Urinary bladder (tissue), 4 donors: ENCODE results near the gene SCFD2. TPM values are rescaled to one million over a fixed set of nuclear protein-coding genes. Genes with fewer than 3 reads are reported as not detected.
"Not testable (repeated sequence)": the region's sequence is repeated elsewhere in the genome, so short reads cannot be mapped to it uniquely, and the experiment has no call there.

Experiments used
- DNase-seq: peaks from one replicate; pipeline ENCODE4 v3.0.0-alpha.2; 2015; ENCODE audit errors: extremely low spot score
- H3K27ac ChIP-seq: one replicate; pipeline ENCODE4 v1.5.1; 2013; ENCODE audit warnings: low read depth, mild to moderate bottlenecking, moderate library complexity
- H3K36me3 ChIP-seq: one replicate; pipeline ENCODE4 v1.6.1; 2013; ENCODE audit warnings: mild to moderate bottlenecking, moderate library complexity; ENCODE audit not compliant: insufficient read depth
- H3K4me1 ChIP-seq: one replicate; pipeline ENCODE4 v1.6.1; 2013; ENCODE audit warnings: mild to moderate bottlenecking, moderate library complexity; ENCODE audit not compliant: insufficient read depth
- H3K4me3 ChIP-seq: one replicate; pipeline ENCODE4 v1.5.1; 2013; ENCODE audit warnings: low read depth, low read length
- WGBS: extraction: QIAGEN DNeasy Blood & Tissue Kit; methylation state at CpG from one replicate; pipeline ENCODE4 v1.1.7; 2013; 5-methylcytosine and 5-hydroxymethylcytosine counted together
- polyA plus RNA-seq: library from polyadenylated mRNA; stranded (reverse); fragments of 200-250 nt; gene quantifications from one replicate; pipeline ENCODE4 v1.2.3, GENCODE V29; 2013
- total RNA-seq: library from RNA; depleted of rRNA; stranded (reverse); fragments of >200 nt; gene quantifications from one replicate; pipeline ENCODE4 v1.2.3, GENCODE V29; 2014
- donor health status: healthy with polysubstance abuse.
- donor health status: healthy.

SCFD2 gene
- total and polyA plus RNA-seq, 2 donors: 8.1 to 23.8 TPM

GRCh38 chr4:52996261-52997131, 369.4 kb downstream of the SCFD2 start:
- Histone ChIP-seq H3K36me3 (no peaks in the 10 kb centered on the region), H3K4me3 (no peak overlapping the region), H3K27ac (no peak overlapping the region), H3K4me1 (no peaks in the 10 kb centered on the region)
- WGBS: 22% methylated on average over 7 of the region's 7 CpGs
- DNase-seq: peak; percentile 80

GRCh38 chr4:52995360-52996030, 370.4 kb downstream of the SCFD2 start:
- Histone ChIP-seq H3K27ac (no peak overlapping the region), H3K4me1 (no peaks in the 10 kb centered on the region), H3K4me3 (no peak overlapping the region), H3K36me3 (no peaks in the 10 kb centered on the region)
- WGBS: 84% methylated on average over 5 of the region's 5 CpGs
- no peak for DNase-seq

GRCh38 chr4:52994567-52994966, 371.3 kb downstream of the SCFD2 start:
- 96% methylated on average over 4 of the region's 4 CpGs for WGBS
- DNase-seq: no peak
- H3K27ac ChIP-seq: no peak overlapping the region
- no peaks in the 10 kb centered on the region for H3K36me3 ChIP-seq
- H3K4me3 ChIP-seq: no peak overlapping the region
- no peaks in the 10 kb centered on the region for H3K4me1 ChIP-seq

- WGBS: 80% methylated on average over 6 of the region's 6 CpGs
- H3K36me3 ChIP-seq: no peaks in the 10 kb centered on the region
- no peak overlapping the region for H3K27ac ChIP-seq
- no peak overlapping the region for H3K4me3 ChIP-seq
- H3K4me1 ChIP-seq: no peaks in the 10 kb centered on the region
- no peak for DNase-seq
Measured at GRCh38 chr4:52993771-52994170, 372.1 kb downstream of the SCFD2 start.

GRCh38 chr4:52992551-52992950, 373.3 kb downstream of the SCFD2 start:
- not testable (repeated sequence) for H3K4me3 ChIP-seq, H3K27ac ChIP-seq, DNase-seq, H3K36me3 ChIP-seq, H3K4me1 ChIP-seq
- 97% methylated on average over 27 of the region's 27 CpGs for WGBS

- no peak for DNase-seq
- H3K4me1 ChIP-seq: no peaks in the 10 kb centered on the region
- no peak overlapping the region for H3K27ac ChIP-seq
- no peaks in the 10 kb centered on the region for H3K36me3 ChIP-seq
- H3K4me3 ChIP-seq: no peak overlapping the region
Measured at GRCh38 chr4:52991472-52991871, 374.4 kb downstream of the SCFD2 start.

GRCh38 chr4:52990706-52991105, 375.2 kb downstream of the SCFD2 start:
- WGBS: 99% methylated on average over 1 of the region's 1 CpG
- no peak for DNase-seq
- H3K4me1 ChIP-seq: no peaks in the 10 kb centered on the region
- no peak overlapping the region for H3K27ac ChIP-seq
- no peak overlapping the region for H3K4me3 ChIP-seq
- no peaks in the 10 kb centered on the region for H3K36me3 ChIP-seq

GRCh38 chr4:52989865-52990264, 376.0 kb downstream of the SCFD2 start:
- no peak overlapping the region for H3K4me3 ChIP-seq
- H3K4me1 ChIP-seq: no peaks in the 10 kb centered on the region
- no peak for DNase-seq
- no peak overlapping the region for H3K27ac ChIP-seq
- H3K36me3 ChIP-seq: no peaks in the 10 kb centered on the region
- WGBS: 57% methylated on average over 3 of the region's 3 CpGs

GRCh38 chr4:52987392-52988056, 378.3 kb downstream of the SCFD2 start:
- no peak for DNase-seq
- Histone ChIP-seq H3K27ac (no peak overlapping the region), H3K4me1 (no peaks in the 10 kb centered on the region), H3K36me3 (no peaks in the 10 kb centered on the region), H3K4me3 (no peak overlapping the region)
- 73% methylated on average over 5 of the region's 5 CpGs for WGBS

GRCh38 chr4:52984462-52984881, 381.4 kb downstream of the SCFD2 start:
- WGBS: 23% methylated on average over 2 of the region's 2 CpGs
- H3K4me1 ChIP-seq: no peaks in the 10 kb centered on the region
- no peaks in the 10 kb centered on the region for H3K36me3 ChIP-seq
- no peak overlapping the region for H3K27ac ChIP-seq
- no peak overlapping the region for H3K4me3 ChIP-seq
- DNase-seq: no peak

GRCh38 chr4:52983563-52984303, 382.1 kb downstream of the SCFD2 start:
- no peaks in the 10 kb centered on the region for H3K4me1 ChIP-seq
- no peak for DNase-seq
- H3K36me3 ChIP-seq: no peaks in the 10 kb centered on the region
- H3K4me3 ChIP-seq: no peak overlapping the region
- no peak overlapping the region for H3K27ac ChIP-seq
- 4% methylated on average over 1 of the region's 1 CpG for WGBS

GRCh38 chr4:52982946-52983340, 382.9 kb downstream of the SCFD2 start:
- H3K27ac ChIP-seq: no peak overlapping the region
- no peak for DNase-seq
- no peaks in the 10 kb centered on the region for H3K36me3 ChIP-seq
- no peak overlapping the region for H3K4me3 ChIP-seq
- no peaks in the 10 kb centered on the region for H3K4me1 ChIP-seq
- WGBS: 55% methylated on average over 3 of the region's 3 CpGs

GRCh38 chr4:52982255-52982945, 383.5 kb downstream of the SCFD2 start:
- Histone ChIP-seq H3K27ac (no peak overlapping the region), H3K4me3 (no peak overlapping the region), H3K4me1 (no peaks in the 10 kb centered on the region), H3K36me3 (no peaks in the 10 kb centered on the region)
- 66% methylated on average over 2 of the region's 2 CpGs for WGBS
- no peak for DNase-seq
